Mesendoderm (in vitro differentiated cells): ENCODE data around the gene SRSF8.

Experiments used
- DNase-seq: peaks from one replicate; pipeline ENCODE4 v3.0.0; 2013
- H2AK5ac ChIP-seq: 2 replicates; pipeline ENCODE4 v1.6.1; 2013; ENCODE audit warnings: low read length, inconsistent platforms
- H2BK120ac ChIP-seq: 2 replicates; pipeline ENCODE4 v1.6.1; 2013; ENCODE audit warnings: low read depth, mild to moderate bottlenecking, low read length, moderate library complexity, mixed read lengths
- H2BK15ac ChIP-seq: replicated peaks from 2 replicates; pipeline ENCODE4 v1.6.1; 2013; ENCODE audit warnings: low read depth, mild to moderate bottlenecking, moderate library complexity
- H2BK5ac ChIP-seq: 2 replicates; pipeline ENCODE4 v1.6.1; 2013; ENCODE audit warnings: low read length, inconsistent platforms
- H3K18ac ChIP-seq: 2 replicates; pipeline ENCODE4 v1.6.1; 2013; ENCODE audit warnings: mild to moderate bottlenecking, low read length, mixed read lengths
- H3K23ac ChIP-seq: one replicate; pipeline ENCODE4 v1.6.1; 2013; ENCODE audit warnings: low read length
- H3K27ac ChIP-seq: 2 replicates; pipeline ENCODE4 v1.5.1; 2013; ENCODE audit warnings: low read depth, mild to moderate bottlenecking, inconsistent platforms, low read length, moderate library complexity
- H3K27me3 ChIP-seq: 2 replicates; pipeline ENCODE4 v1.6.1; 2013; ENCODE audit warnings: low read length, control low read depth, mild to moderate bottlenecking, inconsistent platforms; ENCODE audit not compliant: insufficient read depth, poor library complexity
- H3K36me3 ChIP-seq: 2 replicates; pipeline ENCODE4 v1.6.1; 2013; ENCODE audit warnings: low read length, inconsistent platforms; ENCODE audit not compliant: control insufficient read depth, insufficient read depth
- H3K4ac ChIP-seq: one replicate; pipeline ENCODE4 v1.6.1; 2013; ENCODE audit warnings: low read depth, mild to moderate bottlenecking, low read length, moderate library complexity
- H3K4me1 ChIP-seq: 2 replicates; pipeline ENCODE4 v1.6.1; 2013; ENCODE audit warnings: low read depth, low read length, inconsistent platforms; ENCODE audit not compliant: control insufficient read depth
- H3K4me2 ChIP-seq: 2 replicates; pipeline ENCODE4 v1.6.1; 2013; ENCODE audit warnings: low read length
- H3K4me3 ChIP-seq: 2 replicates; pipeline ENCODE4 v1.5.1; 2013; ENCODE audit warnings: mild to moderate bottlenecking, low read length
- H3K56ac ChIP-seq: one replicate; pipeline ENCODE4 v1.6.1; 2013; ENCODE audit warnings: low read length
- H3K79me1 ChIP-seq: 2 replicates; pipeline ENCODE4 v1.6.1; 2013; ENCODE audit warnings: low read length, inconsistent platforms
- H3K79me2 ChIP-seq: 2 replicates; pipeline ENCODE4 v1.6.1; 2013; ENCODE audit warnings: mild to moderate bottlenecking, low read length; ENCODE audit not compliant: control insufficient read depth, insufficient read depth
- H3K9ac ChIP-seq: 2 replicates; pipeline ENCODE4 v1.6.1; 2013; ENCODE audit warnings: low read length, inconsistent platforms
- H4K5ac ChIP-seq: one replicate; pipeline ENCODE4 v1.6.1; 2013; ENCODE audit warnings: low read length
- H4K8ac ChIP-seq: one replicate; pipeline ENCODE4 v1.6.1; 2013; ENCODE audit warnings: low read depth, mild to moderate bottlenecking, control low read depth, low read length, moderate library complexity
- WGBS: extraction: QIAGEN DNeasy Blood & Tissue Kit; methylation state at CpG from one replicate; pipeline ENCODE4 v1.1.7; 2013; ENCODE audit warnings: low lambda C conversion rate, missing lambda C conversion rate; ENCODE audit not compliant: insufficient coverage; ENCODE audit errors: extremely low coverage; 5-methylcytosine and 5-hydroxymethylcytosine counted together

The SRSF8 gene

GRCh38 chr11:95086836-95087570 is 20.3 kb downstream of the SRSF8 start:
- Histone ChIP-seq H3K9ac (no peak overlapping the region), H3K4me1 (peaks cover 3% of the 10 kb centered on the region), H3K36me3 (no peaks in the 10 kb centered on the region), H3K27ac (no peak overlapping the region), H2AK5ac (no peak overlapping the region), H4K5ac (no peak overlapping the region), H2BK15ac (no peak overlapping the region), H2BK120ac (no peak overlapping the region), H3K56ac (no peak overlapping the region), H3K23ac (no peak overlapping the region), H3K79me2 (no peaks in the 10 kb centered on the region), H3K27me3 (peaks cover 3% of the 10 kb centered on the region), H3K4me3 (no peak overlapping the region), H3K4me2 (no peak overlapping the region), H2BK5ac (no peak overlapping the region), H3K18ac (no peak overlapping the region), H3K79me1 (no peaks in the 10 kb centered on the region), H3K4ac (no peak overlapping the region), H4K8ac (no peak overlapping the region)
- no peak for DNase-seq
- WGBS, result no CpG with 5 or more reads among the region's 1 CpG

GRCh38 chr11:95088946-95089619 is 22.4 kb downstream of the SRSF8 start:
- no peak overlapping the region for H4K8ac ChIP-seq
- no CpG with 5 or more reads among the region's 27 CpGs for WGBS
- no peaks in the 10 kb centered on the region for H3K79me2 ChIP-seq
- peak overlapping the region; percentile 82 for H3K56ac ChIP-seq
- H3K23ac ChIP-seq, result no peak overlapping the region
- H2BK15ac ChIP-seq, result no peak overlapping the region
- H2BK120ac ChIP-seq, result no peak overlapping the region
- H3K9ac ChIP-seq, result peak overlapping the region; percentile 66
- H3K36me3 ChIP-seq, result no peaks in the 10 kb centered on the region
- no peak overlapping the region for H2AK5ac ChIP-seq
- DNase-seq, result no peak
- no peak overlapping the region for H2BK5ac ChIP-seq
- no peak overlapping the region for H3K18ac ChIP-seq
- H3K27me3 ChIP-seq, result peaks cover 3% of the 10 kb centered on the region
- H3K4me3 ChIP-seq, result peak overlapping the region; percentile 33
- no peaks in the 10 kb centered on the region for H3K79me1 ChIP-seq
- no peak overlapping the region for H3K27ac ChIP-seq
- no peak overlapping the region for H4K5ac ChIP-seq
- H3K4me1 ChIP-seq, result peaks cover 3% of the 10 kb centered on the region
- no peak overlapping the region for H3K4ac ChIP-seq
- peak overlapping the region; percentile 84 for H3K4me2 ChIP-seq

- Histone ChIP-seq H3K23ac (no peak within 1 kb of the TSS), H3K4ac (no peak within 1 kb of the TSS), H3K36me3 (no peaks in the 10 kb centered on the region), H3K79me1 (no peaks in the 10 kb centered on the region), H3K4me1 (peaks cover 3% of the 10 kb centered on the region), H3K56ac (peak within 1 kb of the TSS; percentile 91), H4K5ac (no peak within 1 kb of the TSS), H2BK120ac (no peak within 1 kb of the TSS), H2BK5ac (no peak within 1 kb of the TSS), H3K18ac (no peak within 1 kb of the TSS), H3K79me2 (no peaks in the 10 kb centered on the region), H3K4me2 (peak within 1 kb of the TSS; percentile 89), H3K4me3 (peak within 1 kb of the TSS; percentile 57), H3K27ac (no peak within 1 kb of the TSS), H2AK5ac (no peak within 1 kb of the TSS), H3K9ac (peak within 1 kb of the TSS; percentile 71), H3K27me3 (peaks cover 3% of the 10 kb centered on the region), H2BK15ac (no peak within 1 kb of the TSS), H4K8ac (no peak within 1 kb of the TSS)
- WGBS, result no CpG with 5 or more reads among the region's 106 CpGs
- DNase-seq, result peak; percentile 88
Observed at GRCh38 chr11:95089620-95090542, 23.2 kb downstream of the SRSF8 start, which contains the start of gene ENDOD1. TSS of gene ENDOD1 (plus strand) at chr11:95089846. CDS start at chr11:95089928, 82 bp downstream.

- Histone ChIP-seq H3K27ac (no peak overlapping the region), H3K4ac (no peak overlapping the region), H2AK5ac (no peak overlapping the region), H3K36me3 (no peaks in the 10 kb centered on the region), H2BK5ac (no peak overlapping the region), H4K5ac (no peak overlapping the region), H3K27me3 (peaks cover 3% of the 10 kb centered on the region), H2BK15ac (no peak overlapping the region), H3K4me2 (no peak overlapping the region), H3K18ac (no peak overlapping the region), H3K9ac (no peak overlapping the region), H2BK120ac (no peak overlapping the region), H3K4me3 (no peak overlapping the region), H3K4me1 (peaks cover 3% of the 10 kb centered on the region), H3K56ac (no peak overlapping the region), H3K23ac (no peak overlapping the region), H3K79me2 (no peaks in the 10 kb centered on the region), H3K79me1 (no peaks in the 10 kb centered on the region), H4K8ac (no peak overlapping the region)
- DNase-seq, result no peak
Observed at GRCh38 chr11:95091663-95092180, 25.0 kb downstream of the SRSF8 start.

GRCh38 chr11:95092549-95093324 is 26.0 kb downstream of the SRSF8 start:
- Histone ChIP-seq H4K8ac (no peak overlapping the region), H3K79me2 (no peaks in the 10 kb centered on the region), H3K27me3 (peaks cover 3% of the 10 kb centered on the region), H3K18ac (no peak overlapping the region), H3K36me3 (no peaks in the 10 kb centered on the region), H3K9ac (no peak overlapping the region), H3K23ac (no peak overlapping the region), H3K4me2 (no peak overlapping the region), H3K79me1 (no peaks in the 10 kb centered on the region), H2AK5ac (no peak overlapping the region), H3K4me3 (no peak overlapping the region), H2BK5ac (no peak overlapping the region), H3K4me1 (peaks cover 3% of the 10 kb centered on the region), H3K56ac (no peak overlapping the region), H3K27ac (no peak overlapping the region), H3K4ac (no peak overlapping the region), H4K5ac (no peak overlapping the region), H2BK15ac (no peak overlapping the region), H2BK120ac (no peak overlapping the region)
- peak; percentile 63 for DNase-seq
- WGBS, result no CpG with 5 or more reads among the region's 5 CpGs
